Mononuclear cell (primary cell): ENCODE results near the gene MGLL. TPM values are rescaled to one million over a fixed set of nuclear protein-coding genes. Genes with fewer than 3 reads are reported as not detected.

ENCODE experiments used
- H3K27me3 ChIP-seq: 2 replicates; pipeline ENCODE4 v1.6.0; 2011; ENCODE audit warnings: low read length, control low read depth; ENCODE audit not compliant: insufficient read depth
- H3K4me1 ChIP-seq: 2 replicates; pipeline ENCODE4 v1.5.1; 2011; ENCODE audit warnings: mild to moderate bottlenecking, low read length, control low read depth; ENCODE audit not compliant: insufficient read depth
- H3K4me3 ChIP-seq: 2 replicates; pipeline ENCODE4 v1.5.1; 2011; ENCODE audit warnings: mild to moderate bottlenecking, low read length, moderate library complexity
- H3K9me3 ChIP-seq: 2 replicates; pipeline ENCODE4 v1.5.1; 2011; ENCODE audit warnings: low read depth, mild to moderate bottlenecking, control low read depth, low read length
- total RNA-seq: library from RNA; depleted of rRNA; stranded (reverse); fragments of >200 nt; gene quantifications from one replicate; pipeline ENCODE4 v1.2.3, GENCODE V29; 2012

Gene MGLL
- total RNA-seq, 1 donor, result 10.7 TPM

- H3K9me3 ChIP-seq, result no peaks in the 10 kb centered on the region
- no peak overlapping the region for H3K4me3 ChIP-seq
- no peaks in the 10 kb centered on the region for H3K27me3 ChIP-seq
- no peaks in the 10 kb centered on the region for H3K4me1 ChIP-seq
These were observed 174.5 kb downstream of the MGLL start for GRCh38 chr3:127647845-127648204.

DNA sequence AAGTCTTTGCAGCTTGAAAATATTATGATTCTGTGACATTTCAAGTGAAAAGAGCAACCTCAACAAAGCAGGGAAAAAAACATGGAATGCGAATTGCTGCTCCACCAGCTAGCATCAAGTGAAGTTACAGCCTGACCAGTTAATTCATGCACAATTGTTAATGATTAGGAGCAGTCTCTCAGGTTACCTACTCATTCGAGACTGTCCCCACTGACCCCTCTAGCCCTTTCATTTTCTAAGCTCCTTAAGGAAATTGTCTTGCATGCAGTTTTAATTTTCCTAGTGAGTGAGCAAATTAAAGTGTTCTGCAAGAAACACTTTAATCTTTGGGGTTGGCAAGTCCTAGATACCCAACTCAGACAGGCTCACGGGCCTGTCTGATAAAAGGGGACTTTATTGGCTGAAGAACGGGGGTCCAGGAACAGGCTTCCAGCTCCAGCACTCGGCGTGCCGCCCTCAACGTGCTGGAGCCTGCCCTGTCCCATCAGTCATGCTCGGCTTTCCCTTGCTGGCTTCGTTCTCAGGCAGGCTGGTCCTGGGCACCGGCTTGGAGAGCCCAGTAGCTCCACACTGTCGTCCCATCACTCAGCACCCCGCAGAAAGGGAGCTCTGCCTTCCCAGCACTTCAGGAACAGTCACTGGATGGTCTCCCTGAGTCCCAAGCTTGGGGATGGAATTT is 175.0 kb downstream of the MGLL start:
- Histone ChIP-seq H3K4me3 (no peak overlapping the region), H3K27me3 (no peaks in the 10 kb centered on the region), H3K9me3 (no peaks in the 10 kb centered on the region), H3K4me1 (no peaks in the 10 kb centered on the region)

GRCh38 chr3:127646501-127647046 is 175.7 kb downstream of the MGLL start:
- no peak overlapping the region for H3K4me3 ChIP-seq
- H3K27me3 ChIP-seq, result no peaks in the 10 kb centered on the region
- no peaks in the 10 kb centered on the region for H3K9me3 ChIP-seq
- H3K4me1 ChIP-seq, result no peaks in the 10 kb centered on the region

GRCh38 chr3:127645371-127646015 is 176.8 kb downstream of the MGLL start:
- no peak overlapping the region for H3K4me3 ChIP-seq
- no peaks in the 10 kb centered on the region for H3K4me1 ChIP-seq
- no peaks in the 10 kb centered on the region for H3K9me3 ChIP-seq
- H3K27me3 ChIP-seq, result no peaks in the 10 kb centered on the region

DNA sequence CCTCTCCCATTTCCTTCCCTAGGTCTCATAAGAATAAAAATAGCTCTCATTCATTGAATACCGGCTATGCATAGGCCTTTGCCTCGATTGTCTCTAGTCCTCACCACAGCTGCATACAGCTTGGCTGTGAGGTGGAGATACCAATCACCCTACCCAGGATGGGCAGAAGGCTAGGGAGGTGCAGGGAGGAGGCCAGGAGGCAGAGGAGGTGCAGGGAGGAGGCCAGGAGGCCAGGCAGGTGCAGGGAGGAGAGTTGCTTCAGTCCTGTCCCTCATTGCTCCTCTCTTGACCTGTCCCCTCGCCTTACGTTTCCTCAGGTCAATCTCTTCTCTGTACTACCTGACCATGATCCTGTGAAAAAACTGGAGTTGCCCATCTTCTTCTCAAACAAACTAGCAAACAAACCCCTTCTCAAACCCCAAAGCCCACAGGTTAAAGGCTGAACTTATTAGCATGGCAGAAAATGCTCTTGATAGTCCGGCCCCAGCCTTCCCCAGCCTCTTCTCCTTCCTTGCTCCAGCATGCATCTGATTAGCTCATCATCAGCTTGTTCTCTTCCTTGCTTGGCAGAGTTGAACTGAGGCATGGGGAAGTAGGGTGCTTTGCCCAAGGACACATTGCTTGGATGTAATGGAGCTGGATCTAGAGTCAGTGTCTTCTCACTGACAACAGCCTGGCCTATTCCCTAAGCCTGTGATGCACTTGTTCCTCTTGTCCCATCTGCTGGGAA is 177.5 kb downstream of the MGLL start:
- H3K4me3 ChIP-seq, result no peak overlapping the region
- no peaks in the 10 kb centered on the region for H3K4me1 ChIP-seq
- no peaks in the 10 kb centered on the region for H3K9me3 ChIP-seq
- no peaks in the 10 kb centered on the region for H3K27me3 ChIP-seq

GRCh38 chr3:127640042-127640355 is 182.3 kb downstream of the MGLL start:
- H3K4me1 ChIP-seq, result peaks cover 6% of the 10 kb centered on the region
- H3K27me3 ChIP-seq, result no peaks in the 10 kb centered on the region
- H3K9me3 ChIP-seq, result no peaks in the 10 kb centered on the region
- no peak overlapping the region for H3K4me3 ChIP-seq

DNA sequence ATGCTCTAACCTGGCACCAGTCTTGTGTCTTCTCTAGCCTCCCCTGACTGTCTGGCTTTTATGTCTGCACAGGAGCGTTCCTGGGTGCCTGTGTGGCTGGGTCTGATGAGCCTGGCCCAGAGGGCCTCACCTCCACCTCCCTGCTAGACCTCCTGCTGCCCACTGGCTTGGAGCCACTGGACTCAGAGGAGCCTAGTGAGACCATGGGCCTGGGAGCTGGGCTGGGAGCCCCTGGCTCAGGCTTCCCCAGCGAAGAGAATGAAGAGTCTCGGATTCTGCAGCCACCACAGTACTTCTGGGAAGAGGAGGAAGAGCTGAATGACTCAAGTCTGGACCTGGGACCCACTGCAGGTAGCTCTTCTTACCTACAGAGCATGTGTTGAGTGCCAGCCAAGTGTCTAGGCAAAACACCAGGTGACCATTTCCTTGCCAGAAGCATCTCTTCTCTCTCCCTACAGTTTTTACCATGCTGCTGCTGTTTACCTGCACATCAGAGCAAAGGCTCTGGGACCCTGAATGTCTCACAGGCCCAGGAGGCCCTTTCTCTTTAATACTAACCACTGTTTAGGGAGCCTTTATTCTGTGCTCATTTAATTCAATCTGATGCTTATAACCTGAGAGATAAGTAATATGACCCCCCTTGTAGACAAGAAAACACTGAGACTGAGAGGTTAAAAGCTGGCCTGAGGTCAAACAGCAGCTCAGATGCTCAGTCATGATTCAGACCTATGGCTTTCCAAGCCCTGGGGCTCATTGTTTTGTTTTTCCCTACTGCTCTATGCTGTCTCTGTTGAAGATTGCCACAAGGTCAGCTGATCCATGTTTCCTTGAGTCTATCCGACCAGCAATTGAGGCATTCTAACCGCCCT is 182.9 kb downstream of the MGLL start:
- Histone ChIP-seq H3K27me3 (no peaks in the 10 kb centered on the region), H3K4me1 (peaks cover 6% of the 10 kb centered on the region), H3K9me3 (no peaks in the 10 kb centered on the region), H3K4me3 (no peak overlapping the region)

Other genes starting within 250 kb of the MGLL start
- gene TPRA1, start 231.8 kb downstream of the MGLL start, total RNA-seq, result 9.3 TPM
- gene MCM2, start 224.1 kb downstream of the MGLL start, total RNA-seq, result 8.9 TPM
- 1.9 TPM for gene PODXL2, start 193.3 kb downstream of the MGLL start, total RNA-seq
- 27.3 TPM for gene ABTB1, start 149.6 kb downstream of the MGLL start, total RNA-seq
- gene KBTBD12, start 92.7 kb upstream of the MGLL start, total RNA-seq, result not detected
- 68.8 TPM for gene SEC61A1, start 229.9 kb upstream of the MGLL start, total RNA-seq